NCI-H82 treated with DMSO at 0.1 percent for 48 hours (cell line): ENCODE measurements around the gene RPAIN.
"Not testable (repeated sequence)": the region's sequence is repeated elsewhere in the genome, so short reads cannot be mapped to it uniquely, and the experiment has no call there.

ENCODE experiments used
- DNase-seq: peaks from one replicate; lab custom pipeline; 2025; ENCODE audit not compliant: unreplicated experiment; lab: John Stamatoyannopoulos, UW

The RPAIN gene

GRCh38 chr17:5429191-5429887 lies 9.4 kb downstream of the RPAIN start:
- no peak for DNase-seq

- DNase-seq, result no peak
Measured at GRCh38 chr17:5430413-5430999, 10.5 kb downstream of the RPAIN start.

- not testable (repeated sequence) for DNase-seq
Measured at GRCh38 chr17:5431234-5431633, 11.3 kb downstream of the RPAIN start.

GRCh38 chr17:5431949-5432556 lies 12.1 kb downstream of the RPAIN start:
- no peak for DNase-seq

- no peak for DNase-seq
Measured at GRCh38 chr17:5434984-5435383, 15.0 kb downstream of the RPAIN start.

GRCh38 chr17:5435781-5436315 lies 15.9 kb downstream of the RPAIN start:
- not testable (repeated sequence) for DNase-seq

GRCh38 chr17:5437721-5438317 lies 17.8 kb downstream of the RPAIN start:
- no peak for DNase-seq

- DNase-seq, result peak; percentile 93
Measured at GRCh38 chr17:5438716-5439445, 18.9 kb downstream of the RPAIN start, which contains the start of gene C1QBP. TSS of gene C1QBP (minus strand) at chr17:5439155. CDS start at chr17:5439073, 82 bp downstream.

- DNase-seq, result no peak
Measured at GRCh38 chr17:5439446-5439764, 19.4 kb downstream of the RPAIN start.

- DNase-seq, result no peak
Measured at GRCh38 chr17:5443728-5444127, 23.7 kb downstream of the RPAIN start.

- DNase-seq, result no peak
Measured at GRCh38 chr17:5444209-5444608, 24.2 kb downstream of the RPAIN start.

GRCh38 chr17:5446786-5447185 lies 26.8 kb downstream of the RPAIN start:
- no peak for DNase-seq

GRCh38 chr17:5464717-5465507 lies 44.9 kb downstream of the RPAIN start:
- DNase-seq, result no peak

- no peak for DNase-seq
Measured at GRCh38 chr17:5466295-5466694, 46.3 kb downstream of the RPAIN start.

- DNase-seq, result no peak
Measured at GRCh38 chr17:5467416-5467815, 47.4 kb downstream of the RPAIN start.

GRCh38 chr17:5468075-5468473 lies 48.1 kb downstream of the RPAIN start:
- no peak for DNase-seq

- no peak for DNase-seq
Measured at GRCh38 chr17:5472511-5472910, 52.5 kb downstream of the RPAIN start.

- DNase-seq, result no peak
Measured at GRCh38 chr17:5473906-5474305, 53.9 kb downstream of the RPAIN start.

- no peak for DNase-seq
Measured at GRCh38 chr17:5478992-5479391, 59.0 kb downstream of the RPAIN start.

GRCh38 chr17:5480962-5481361 lies 61.0 kb downstream of the RPAIN start:
- DNase-seq, result no peak
